MM.1S (cell line): Measurements from ENCODE around the gene STARD10.

ENCODE experiments used
- DNase-seq: peaks from one replicate; pipeline ENCODE4 v3.0.0-alpha.2; 2015
- H2AFZ ChIP-seq: fragments of 300-600 bp; sonication (generic); 2 replicates; pipeline ENCODE4 v1.6.0; 2016; ENCODE audit warnings: antibody characterized with exemption, low read length
- H3F3A ChIP-seq: fragments of 300-600 bp; sonication (generic); 2 replicates; pipeline ENCODE4 v1.6.1; 2016; ENCODE audit warnings: mild to moderate bottlenecking, antibody characterized with exemption, low read length, moderate library complexity, mixed read lengths; ENCODE audit not compliant: insufficient read depth
- H3K27ac ChIP-seq: fragments of 300-600 bp; sonication (generic); 2 replicates; pipeline ENCODE4 v1.5.1; 2016; ENCODE audit warnings: mild to moderate bottlenecking, low read length
- H3K27me3 ChIP-seq: fragments of 300-600 bp; sonication (generic); replicated peaks from 2 replicates; pipeline ENCODE4 v1.6.0; 2016; ENCODE audit warnings: low read length; ENCODE audit not compliant: insufficient read depth
- H3K36me3 ChIP-seq: fragments of 300-600 bp; sonication (generic); replicated peaks from 2 replicates; pipeline ENCODE4 v1.6.1; 2016; ENCODE audit warnings: mild to moderate bottlenecking, low read length, mixed read lengths; ENCODE audit not compliant: insufficient read depth
- H3K4me1 ChIP-seq: fragments of 300-600 bp; sonication (generic); 2 replicates; pipeline ENCODE4 v1.6.1; 2016; ENCODE audit warnings: low read length, mixed read lengths
- H3K4me2 ChIP-seq: fragments of 300-600 bp; sonication (generic); 2 replicates; pipeline ENCODE4 v1.6.0; 2016; ENCODE audit warnings: low read depth, low read length
- H3K4me3 ChIP-seq: fragments of 300-600 bp; sonication (generic); 2 replicates; pipeline ENCODE4 v1.5.1; 2016; ENCODE audit warnings: low read length, mixed read lengths
- H3K79me2 ChIP-seq: fragments of 300-600 bp; sonication (generic); 2 replicates; pipeline ENCODE4 v1.6.1; 2016; ENCODE audit warnings: mixed run types, low read length, mixed read lengths
- H3K9ac ChIP-seq: fragments of 300-600 bp; sonication (generic); 2 replicates; pipeline ENCODE4 v1.6.1; 2016; ENCODE audit warnings: low read length, mixed read lengths
- H3K9me2 ChIP-seq: fragments of 300-600 bp; sonication (generic); replicated peaks from 2 replicates; pipeline ENCODE4 v1.6.1; 2016; ENCODE audit warnings: mild to moderate bottlenecking, low read length, mixed read lengths; ENCODE audit not compliant: insufficient read depth
- H3K9me3 ChIP-seq: fragments of 300-600 bp; sonication (generic); replicated peaks from 2 replicates; pipeline ENCODE4 v1.6.1; 2016; ENCODE audit warnings: mild to moderate bottlenecking, low read length, mixed read lengths; ENCODE audit not compliant: insufficient read depth
- H4K20me1 ChIP-seq: fragments of 300-600 bp; sonication (generic); 2 replicates; pipeline ENCODE4 v1.6.1; 2016; ENCODE audit warnings: mild to moderate bottlenecking, low read length, moderate library complexity, mixed read lengths; ENCODE audit not compliant: insufficient read depth
- CTCF ChIP-seq: fragments of 300-600 bp; sonication (generic); IDR thresholded peaks from 2 replicates; pipeline ENCODE4 v1.5.1; 2016; ENCODE audit warnings: antibody characterized with exemption, low read length, mixed read lengths
- EZH2 ChIP-seq: fragments of 300-600 bp; sonication (generic); optimal IDR thresholded peaks from 2 replicates; pipeline ENCODE3; 2017; ENCODE audit warnings: low read depth, mild to moderate bottlenecking, antibody characterized with exemption, low read length, mixed read lengths
- EZH2phosphoT487 ChIP-seq: fragments of 300-600 bp; sonication (generic); IDR thresholded peaks from 2 replicates; pipeline ENCODE4 v1.6.1; 2018; ENCODE audit warnings: antibody characterized with exemption, low read length

The STARD10 gene

GRCh38 chr11:72836111-72836510, 42.3 kb upstream of the STARD10 start:
- H3K9ac ChIP-seq = no peak overlapping the region
- no peak overlapping the region for H2AFZ ChIP-seq
- H3K36me3 ChIP-seq = peaks cover 5% of the 10 kb centered on the region; the same call in 1 of the 2 replicates
- H3K4me2 ChIP-seq = no peak overlapping the region
- H3K9me3 ChIP-seq = no peaks in the 10 kb centered on the region
- no peaks in the 10 kb centered on the region for H3K4me1 ChIP-seq
- H3K79me2 ChIP-seq = no peaks in the 10 kb centered on the region
- DNase-seq = no peak
- H3K9me2 ChIP-seq = no peaks in the 10 kb centered on the region
- H3K4me3 ChIP-seq = no peak overlapping the region
- H4K20me1 ChIP-seq = no peaks in the 10 kb centered on the region
- peaks cover 4% of the 10 kb centered on the region; the same call in 1 of the 2 replicates for H3F3A ChIP-seq
- H3K27ac ChIP-seq = no peak overlapping the region
- no peaks in the 10 kb centered on the region for H3K27me3 ChIP-seq
- TF ChIP-seq EZH2 (no peak), CTCF (no peak), EZH2phosphoT487 (no peak)

- Histone ChIP-seq H3K9me2 (no peaks in the 10 kb centered on the region), H3F3A (peaks cover 4% of the 10 kb centered on the region; the same call in 1 of the 2 replicates), H3K79me2 (peaks cover 4% of the 10 kb centered on the region; the same call in 1 of the 2 replicates), H3K4me1 (peaks cover 5% of the 10 kb centered on the region), H3K4me2 (no peak overlapping the region), H3K36me3 (peaks cover 5% of the 10 kb centered on the region; the same call in 1 of the 2 replicates), H4K20me1 (no peaks in the 10 kb centered on the region), H3K9me3 (no peaks in the 10 kb centered on the region), H2AFZ (no peak overlapping the region), H3K4me3 (no peak overlapping the region), H3K27ac (no peak overlapping the region), H3K27me3 (no peaks in the 10 kb centered on the region), H3K9ac (no peak overlapping the region)
- no peak for DNase-seq
- TF ChIP-seq EZH2phosphoT487 (no peak), EZH2 (no peak), CTCF (no peak)
Measured at GRCh38 chr11:72834905-72835304, 41.1 kb upstream of the STARD10 start.

GRCh38 chr11:72833811-72834493, 40.1 kb upstream of the STARD10 start:
- H3K4me1 ChIP-seq = peaks cover 14% of the 10 kb centered on the region
- H3F3A ChIP-seq = peaks cover 10% of the 10 kb centered on the region
- H4K20me1 ChIP-seq = no peaks in the 10 kb centered on the region
- H3K9me2 ChIP-seq = no peaks in the 10 kb centered on the region
- no peak overlapping the region for H3K27ac ChIP-seq
- peaks cover 5% of the 10 kb centered on the region; the same call in 1 of the 2 replicates for H3K36me3 ChIP-seq
- H3K4me3 ChIP-seq = no peak overlapping the region
- H2AFZ ChIP-seq = no peak overlapping the region
- H3K27me3 ChIP-seq = no peaks in the 10 kb centered on the region
- peak; percentile 5 for DNase-seq
- no peak for TF ChIP-seq CTCF
- no peak for TF ChIP-seq EZH2
- no peak for TF ChIP-seq EZH2phosphoT487
- no peaks in the 10 kb centered on the region for H3K9me3 ChIP-seq
- H3K4me2 ChIP-seq = no peak overlapping the region
- peaks cover 9% of the 10 kb centered on the region; the same call in 1 of the 2 replicates for H3K79me2 ChIP-seq
- no peak overlapping the region for H3K9ac ChIP-seq
